Measurements from ENCODE around the gene IL3RA.
"Not testable (repeated sequence)": the region's sequence is repeated elsewhere in the genome, so short reads cannot be mapped to it uniquely, and the experiment has no call there.

DNA sequence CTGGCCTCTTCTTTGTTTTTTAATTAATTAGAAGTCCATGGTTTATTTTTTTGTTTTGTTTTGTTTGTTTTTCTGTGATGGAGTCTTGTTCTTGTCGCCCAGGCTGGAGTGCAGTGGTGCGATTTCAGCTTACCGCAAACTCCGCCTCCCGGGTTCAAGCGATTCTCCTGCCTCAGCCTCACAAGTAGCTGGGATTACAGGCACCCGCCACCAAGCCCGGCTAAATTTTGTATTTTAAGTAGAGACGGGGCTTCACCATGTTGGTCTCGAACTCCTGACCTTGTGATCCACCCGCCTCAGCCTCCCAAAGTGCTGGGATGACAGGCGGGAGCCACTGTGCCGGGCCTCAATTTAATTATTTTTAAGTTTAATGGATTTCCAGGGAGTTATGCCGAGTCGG is 13.0 kb downstream of the IL3RA start:
- TF ChIP-seq, protein P1, sequence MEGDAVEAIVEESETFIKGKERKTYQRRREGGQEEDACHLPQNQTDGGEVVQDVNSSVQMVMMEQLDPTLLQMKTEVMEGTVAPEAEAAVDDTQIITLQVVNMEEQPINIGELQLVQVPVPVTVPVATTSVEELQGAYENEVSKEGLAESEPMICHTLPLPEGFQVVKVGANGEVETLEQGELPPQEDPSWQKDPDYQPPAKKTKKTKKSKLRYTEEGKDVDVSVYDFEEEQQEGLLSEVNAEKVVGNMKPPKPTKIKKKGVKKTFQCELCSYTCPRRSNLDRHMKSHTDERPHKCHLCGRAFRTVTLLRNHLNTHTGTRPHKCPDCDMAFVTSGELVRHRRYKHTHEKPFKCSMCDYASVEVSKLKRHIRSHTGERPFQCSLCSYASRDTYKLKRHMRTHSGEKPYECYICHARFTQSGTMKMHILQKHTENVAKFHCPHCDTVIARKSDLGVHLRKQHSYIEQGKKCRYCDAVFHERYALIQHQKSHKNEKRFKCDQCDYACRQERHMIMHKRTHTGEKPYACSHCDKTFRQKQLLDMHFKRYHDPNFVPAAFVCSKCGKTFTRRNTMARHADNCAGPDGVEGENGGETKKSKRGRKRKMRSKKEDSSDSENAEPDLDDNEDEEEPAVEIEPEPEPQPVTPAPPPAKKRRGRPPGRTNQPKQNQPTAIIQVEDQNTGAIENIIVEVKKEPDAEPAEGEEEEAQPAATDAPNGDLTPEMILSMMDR (IDR thresholded peaks at IDR 0.05) = not testable (repeated sequence)
- TF ChIP-seq ZFX (IDR thresholded peaks at IDR 0.05; ENCODE audit: borderline replicate concordance) = not testable (repeated sequence)

Measured in 22Rv1 (cell line).